ENCODE results near the gene PLXDC2.

Gene PLXDC2

DNA sequence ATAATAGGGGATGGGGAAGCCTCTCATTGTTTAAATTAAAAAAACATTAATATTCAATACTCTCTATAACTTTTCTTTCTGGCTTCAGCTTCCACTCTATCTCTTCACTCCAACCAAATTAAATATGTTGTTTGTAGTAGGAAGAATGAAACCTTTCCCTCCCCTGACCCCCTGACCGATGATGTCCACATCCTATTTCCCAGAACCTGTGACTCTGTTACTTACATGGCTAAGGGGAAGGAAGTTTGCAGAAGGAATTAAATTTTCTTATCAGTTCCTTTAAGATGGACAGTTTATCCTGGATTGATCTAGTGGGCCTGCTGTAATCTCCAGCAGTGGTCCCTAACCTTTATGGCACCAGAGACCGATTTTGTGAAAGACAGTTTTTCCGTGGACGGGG is 130.0 kb downstream of the PLXDC2 start:
- FAIRE-seq: no peak

DNA sequence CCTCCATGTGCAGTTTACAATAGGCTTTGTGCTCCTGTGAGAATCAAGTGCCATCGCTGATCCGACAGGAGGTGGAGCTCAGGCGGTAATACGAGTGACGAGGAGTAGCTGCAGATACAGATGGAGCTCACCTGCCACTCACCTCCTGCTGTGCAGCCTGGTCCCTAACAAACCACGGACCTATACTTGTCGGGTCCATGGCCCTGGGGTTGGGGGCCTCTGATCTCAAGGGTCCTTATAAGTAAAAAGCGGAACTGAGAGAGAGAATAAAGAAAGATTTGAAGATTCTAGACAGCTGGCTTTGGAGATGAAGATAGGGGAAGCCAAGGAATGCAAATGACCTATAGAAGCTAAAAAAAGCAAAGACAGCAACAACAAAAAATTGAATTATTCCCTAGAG is 130.6 kb downstream of the PLXDC2 start:
- FAIRE-seq: no peak

DNA sequence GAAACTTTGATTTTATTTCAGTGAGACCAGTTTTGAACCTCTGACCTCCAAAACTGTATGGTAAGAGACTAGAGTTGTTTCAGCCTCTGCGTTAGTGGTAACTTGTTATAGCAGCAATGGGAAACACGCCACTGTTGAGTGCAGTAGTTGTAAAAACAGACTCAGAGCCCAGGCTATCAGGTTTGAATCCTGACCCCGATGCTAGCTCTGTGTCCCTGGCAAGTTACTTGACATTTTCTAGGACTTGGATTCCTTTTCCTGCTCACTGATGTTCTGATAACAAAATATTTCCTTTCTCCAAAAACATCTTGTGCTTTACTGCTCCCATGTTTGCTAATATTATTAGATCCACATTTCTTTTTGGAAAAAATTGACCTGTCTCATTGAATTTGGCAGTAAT is 131.0 kb downstream of the PLXDC2 start:
- FAIRE-seq: no peak

DNA sequence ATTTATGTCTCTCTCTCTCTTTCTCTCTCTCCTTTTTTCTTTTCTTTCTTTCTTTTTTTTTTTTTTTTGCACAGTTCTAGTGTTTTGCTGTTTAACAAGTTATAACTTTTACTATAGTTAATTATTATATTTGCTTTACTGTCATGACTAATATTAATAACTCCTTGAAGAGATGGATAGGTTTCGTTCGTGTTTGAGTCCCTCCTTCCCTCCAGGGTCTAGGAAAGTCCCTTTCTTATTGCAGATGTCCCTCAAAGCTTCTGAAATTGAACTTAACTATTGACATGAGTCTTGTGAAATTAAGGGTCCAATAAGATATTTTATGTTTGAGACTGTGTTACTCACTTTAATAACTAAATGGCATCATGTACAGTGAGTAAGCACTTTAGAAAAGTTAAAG is 131.4 kb downstream of the PLXDC2 start:
- no peak for FAIRE-seq

DNA sequence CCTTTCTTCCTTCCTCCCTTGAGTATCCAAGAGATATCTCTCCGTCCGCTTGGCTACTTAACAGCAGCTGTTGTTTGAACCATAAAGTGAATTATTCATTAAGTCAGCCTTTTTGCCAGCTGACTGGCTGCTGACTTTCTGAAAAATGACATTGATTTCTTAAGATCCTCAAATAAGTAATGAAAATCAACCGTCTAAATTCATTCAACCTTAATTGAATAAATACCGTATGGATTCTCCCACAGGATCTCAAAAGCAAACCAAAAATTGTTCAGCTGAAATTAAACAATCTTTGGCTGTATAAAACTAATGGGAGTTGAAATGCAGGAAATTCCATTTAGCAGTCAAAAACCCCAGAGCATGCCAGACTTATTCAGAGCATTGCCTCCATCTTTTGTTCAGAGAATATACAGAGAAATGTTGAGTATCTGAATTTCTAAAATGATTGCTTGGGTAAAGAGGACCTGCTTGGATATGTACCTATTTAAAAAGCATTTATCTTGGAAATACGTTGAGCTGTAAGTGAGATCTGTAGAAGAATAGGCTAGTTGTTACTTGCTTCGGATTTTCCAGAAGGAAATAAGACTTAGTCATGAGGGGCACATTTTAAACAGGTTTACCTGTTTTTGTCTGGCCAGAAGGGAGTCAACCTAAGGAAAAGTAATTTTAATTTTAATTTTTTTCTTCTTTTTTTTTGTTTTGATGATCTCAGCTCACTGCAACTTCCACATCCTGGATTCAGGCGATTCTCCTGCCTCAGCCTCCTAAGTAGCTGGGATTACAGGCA is 136.2 kb downstream of the PLXDC2 start:
- FAIRE-seq: no peak

DNA sequence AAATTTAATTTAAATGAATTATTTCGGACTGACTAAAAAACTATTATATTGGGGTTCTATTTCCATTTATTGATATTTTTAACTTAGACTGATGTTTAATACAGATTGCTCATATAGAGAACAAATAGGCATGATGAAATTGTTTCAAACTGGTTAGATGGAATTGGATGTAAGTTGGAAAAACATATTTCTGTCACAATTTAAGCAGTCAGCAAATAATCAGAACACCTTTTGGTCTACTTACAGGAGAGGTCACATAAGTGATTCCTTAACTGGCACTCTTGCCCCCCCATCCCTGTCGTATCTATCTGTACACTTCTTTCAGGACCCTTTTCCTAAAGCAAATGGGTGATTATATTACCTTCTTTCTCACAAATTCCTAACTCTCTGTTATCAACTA is 138.4 kb downstream of the PLXDC2 start:
- FAIRE-seq: no peak

DNA sequence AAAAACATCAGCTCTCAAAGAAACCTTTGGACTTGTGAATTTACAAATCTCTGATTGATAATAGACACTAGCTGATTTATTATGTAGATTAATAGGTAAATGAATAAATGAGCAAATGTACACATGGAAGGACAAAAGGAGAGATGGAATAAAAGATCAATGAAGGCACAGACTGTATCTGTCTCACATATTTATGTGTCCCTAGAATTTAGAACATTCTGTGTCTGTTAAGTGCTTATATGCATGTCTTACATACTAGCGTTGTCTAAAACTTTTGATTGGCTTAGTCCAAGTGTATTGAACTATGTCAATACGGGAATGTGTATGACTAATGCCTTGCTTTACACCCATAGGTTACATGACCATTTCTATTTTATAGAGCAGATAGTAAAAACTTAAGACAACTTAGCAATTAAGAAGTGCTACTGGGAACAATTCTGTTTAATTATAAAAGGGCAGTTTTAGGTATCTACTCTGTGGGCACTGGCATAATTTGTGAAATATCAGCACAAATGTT is 140.3 kb downstream of the PLXDC2 start:
- FAIRE-seq: no peak

DNA sequence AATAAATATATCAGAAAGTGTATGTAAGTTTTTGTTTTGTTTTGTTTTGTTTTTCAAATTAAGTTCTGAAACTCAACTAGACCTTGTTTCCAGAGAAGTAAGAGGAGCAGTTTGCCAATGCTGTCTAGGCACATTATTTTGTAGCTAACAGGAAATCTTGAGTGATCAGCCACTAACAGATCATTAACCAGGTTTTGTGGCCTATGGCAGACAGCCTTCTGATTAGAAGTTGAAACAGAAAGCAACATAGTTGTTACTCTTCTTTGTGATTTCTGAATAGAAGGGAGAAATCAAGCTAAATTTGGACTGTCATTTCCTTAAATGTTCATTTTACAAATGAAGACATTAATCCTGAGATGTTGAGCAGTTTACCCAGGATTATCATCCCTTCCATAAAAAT is 142.6 kb downstream of the PLXDC2 start:
- FAIRE-seq: no peak

DNA sequence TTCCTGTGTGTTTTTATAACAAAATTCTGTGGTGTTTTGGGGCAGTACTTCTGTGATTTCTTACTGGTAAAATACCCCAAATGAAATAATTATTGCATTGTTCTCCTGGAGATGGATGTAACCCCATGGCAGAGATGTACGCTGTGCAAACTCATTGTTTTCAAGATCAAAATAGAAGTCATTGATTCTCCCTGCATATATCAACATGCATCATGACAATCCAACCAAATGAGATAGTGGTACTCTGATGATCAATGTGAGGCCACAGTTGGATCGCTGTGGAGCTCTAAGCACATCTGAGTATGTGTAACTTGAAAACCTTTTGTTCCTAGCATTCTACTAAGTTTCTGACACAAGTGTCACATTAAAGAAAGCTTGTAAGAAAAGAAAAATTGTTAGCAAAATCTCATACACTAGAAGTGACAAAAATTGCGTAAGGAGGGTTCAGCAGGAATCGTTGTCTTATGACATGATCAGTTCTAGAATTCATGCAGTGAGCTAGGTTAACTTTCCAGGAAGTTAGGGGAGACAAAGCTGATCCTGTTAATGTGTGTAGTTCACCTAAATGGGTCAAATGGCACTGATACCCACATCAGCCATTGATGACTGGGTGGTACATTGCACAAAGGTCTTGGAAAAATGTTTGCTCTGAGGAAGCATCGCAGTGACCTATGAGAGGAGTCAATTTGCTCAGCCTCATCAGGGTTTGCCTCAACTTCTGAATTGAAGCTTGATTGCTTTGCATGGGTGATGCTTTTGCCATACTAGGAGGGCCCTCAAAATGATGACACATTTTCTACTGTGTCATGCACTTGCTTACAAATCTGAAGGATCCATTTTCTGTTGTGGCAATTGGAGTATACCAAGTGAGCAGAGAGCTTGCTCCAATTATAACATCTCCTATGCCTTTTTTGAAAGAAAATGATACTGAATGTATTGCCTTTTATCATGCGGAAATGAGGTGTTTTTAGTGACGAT is 145.1 kb downstream of the PLXDC2 start:
- FAIRE-seq: no peak

DNA sequence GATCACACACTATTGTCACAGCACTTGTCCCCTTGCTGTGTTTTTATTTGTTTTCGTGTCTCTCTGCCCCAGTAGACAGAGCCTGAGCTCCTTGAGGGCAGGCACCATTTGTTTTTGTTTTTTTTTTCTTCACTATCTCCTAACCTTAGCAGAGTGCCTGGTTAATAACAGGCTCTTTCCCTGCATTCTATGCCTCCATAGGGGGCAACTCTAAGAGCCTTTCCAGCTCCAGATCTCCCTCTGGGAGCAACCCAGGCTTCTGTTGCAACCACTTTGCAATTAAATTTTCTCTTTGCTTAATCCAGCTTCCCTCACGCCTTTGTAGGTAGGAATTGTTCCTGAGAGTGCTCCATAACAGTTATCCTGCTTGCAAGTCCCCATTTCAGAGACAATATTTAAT is 148.4 kb downstream of the PLXDC2 start:
- no peak for FAIRE-seq

DNA sequence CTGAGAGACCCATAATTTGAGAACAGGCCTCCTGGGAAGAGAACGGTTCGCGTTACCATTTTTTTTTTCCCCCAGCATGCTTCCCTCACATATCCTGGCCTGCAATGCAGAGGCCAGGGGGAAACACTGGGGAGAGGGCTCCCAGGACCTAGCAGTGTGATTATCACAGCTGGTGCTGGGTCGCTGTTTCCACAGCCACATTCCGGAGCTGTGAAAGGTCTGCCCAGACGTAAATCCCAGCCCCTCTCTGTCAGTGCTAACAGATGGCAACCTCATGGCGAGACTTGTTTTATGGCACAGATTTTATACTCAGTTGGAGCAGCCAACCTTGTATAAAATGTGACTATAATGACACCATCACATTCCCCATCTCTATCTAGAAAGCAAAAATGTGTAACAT is 150.5 kb downstream of the PLXDC2 start:
- no peak for FAIRE-seq

DNA sequence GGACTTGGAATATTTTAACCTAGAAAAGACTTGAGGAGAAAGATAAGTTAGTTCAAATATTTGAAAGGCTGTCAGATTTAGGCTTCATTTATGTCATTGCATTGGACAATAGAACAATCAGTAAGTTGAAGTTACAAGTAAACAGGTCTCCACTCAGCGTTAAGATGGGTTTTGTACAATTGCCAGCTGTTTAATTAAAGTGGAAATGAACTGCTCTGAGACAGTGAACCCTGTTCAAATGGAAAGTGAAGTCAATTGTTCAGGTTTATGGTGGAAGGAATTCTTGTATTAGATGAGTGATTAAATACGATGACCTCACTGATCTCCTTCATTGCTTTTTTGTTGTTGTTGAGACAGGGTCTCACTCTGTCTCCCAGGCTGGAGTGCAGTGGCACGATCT is 151.7 kb downstream of the PLXDC2 start:
- FAIRE-seq: no peak

DNA sequence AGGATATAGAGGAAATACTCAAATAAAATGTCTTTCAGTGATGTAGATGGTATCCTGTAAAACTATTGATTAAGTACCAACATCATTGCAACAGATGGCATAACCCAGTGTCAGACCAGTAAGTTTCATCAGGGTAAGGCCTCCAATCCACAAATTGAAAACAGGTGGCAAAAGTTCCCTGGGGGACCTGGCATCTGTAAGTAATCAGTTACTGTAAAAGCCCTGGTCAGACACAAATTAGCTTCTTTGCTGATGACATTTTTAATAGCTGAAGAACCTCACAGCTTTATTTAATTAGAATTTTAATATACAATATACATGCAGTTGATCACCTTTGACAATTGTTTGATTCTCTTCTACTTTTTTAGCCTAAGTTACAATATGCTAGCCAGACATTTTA is 152.5 kb downstream of the PLXDC2 start:
- FAIRE-seq: no peak

DNA sequence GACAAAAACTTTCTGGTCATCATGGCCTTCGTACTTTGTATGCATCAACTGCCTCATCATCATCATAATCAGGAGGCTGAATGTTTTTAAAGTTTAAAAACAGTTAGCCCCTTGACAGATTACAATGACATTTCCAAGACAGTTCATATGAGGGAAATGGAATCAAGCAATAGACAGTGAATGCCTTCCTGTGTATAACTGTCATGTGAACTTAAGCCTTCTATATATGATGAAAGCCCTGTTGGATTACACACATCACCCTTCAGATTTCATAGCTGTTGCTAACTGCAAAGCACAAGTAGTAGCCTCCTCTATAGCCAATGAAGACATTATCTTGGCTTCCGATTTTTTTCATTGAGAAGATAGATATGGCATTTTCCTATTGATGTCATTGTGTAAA is 154.0 kb downstream of the PLXDC2 start:
- no peak for FAIRE-seq

DNA sequence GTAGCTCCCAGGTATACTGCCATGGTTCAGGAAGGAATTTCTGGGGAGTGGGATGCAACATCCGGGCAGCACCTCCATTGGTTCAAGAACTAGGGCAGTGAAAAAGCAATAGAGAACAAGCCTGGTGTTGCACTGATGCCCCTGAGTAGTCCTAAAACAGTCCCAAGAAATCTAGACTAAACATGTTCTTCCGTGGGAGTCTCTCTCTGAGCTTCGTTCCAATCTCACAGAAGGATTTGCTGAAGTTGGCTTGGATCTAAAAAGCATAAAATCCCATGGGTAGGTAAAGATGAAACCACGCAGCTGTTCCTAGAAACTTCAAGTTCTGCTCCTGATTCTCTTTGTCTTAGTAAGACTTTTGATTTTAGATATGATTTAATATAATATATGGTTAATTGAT is 154.5 kb downstream of the PLXDC2 start:
- no peak for FAIRE-seq

DNA sequence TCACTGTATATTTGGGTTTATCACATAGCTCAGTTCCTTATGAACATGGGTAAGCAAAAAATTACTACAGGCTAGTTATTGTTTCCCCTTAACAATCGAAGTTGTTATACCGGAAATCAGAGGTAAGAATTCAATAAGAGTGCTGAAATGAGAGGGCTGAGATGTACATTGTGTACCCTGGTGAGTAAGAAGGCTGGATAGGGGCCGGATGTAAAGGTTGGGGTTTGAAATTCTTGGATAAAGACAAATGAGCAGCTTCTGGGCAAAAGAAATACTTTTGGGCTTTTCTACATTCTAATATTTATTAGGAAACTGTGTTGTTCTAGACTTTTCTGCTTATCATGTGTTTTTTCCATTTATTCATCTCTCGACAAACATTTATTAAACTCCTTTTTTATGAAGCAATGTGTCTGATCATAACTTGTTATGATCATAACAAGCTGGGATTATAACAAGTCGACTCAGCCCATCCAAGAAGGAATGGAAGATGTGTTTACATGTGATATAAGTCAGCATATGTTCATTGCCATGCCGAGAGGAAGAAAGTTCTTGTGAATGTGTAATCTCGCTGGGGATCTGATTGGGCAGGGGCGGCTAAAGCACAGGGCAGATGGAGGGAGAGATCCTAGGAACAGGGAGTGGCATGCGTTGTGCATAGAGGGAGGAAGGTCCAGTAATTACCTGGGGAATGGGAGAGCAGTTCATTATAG is 155.3 kb downstream of the PLXDC2 start:
- FAIRE-seq: no peak

DNA sequence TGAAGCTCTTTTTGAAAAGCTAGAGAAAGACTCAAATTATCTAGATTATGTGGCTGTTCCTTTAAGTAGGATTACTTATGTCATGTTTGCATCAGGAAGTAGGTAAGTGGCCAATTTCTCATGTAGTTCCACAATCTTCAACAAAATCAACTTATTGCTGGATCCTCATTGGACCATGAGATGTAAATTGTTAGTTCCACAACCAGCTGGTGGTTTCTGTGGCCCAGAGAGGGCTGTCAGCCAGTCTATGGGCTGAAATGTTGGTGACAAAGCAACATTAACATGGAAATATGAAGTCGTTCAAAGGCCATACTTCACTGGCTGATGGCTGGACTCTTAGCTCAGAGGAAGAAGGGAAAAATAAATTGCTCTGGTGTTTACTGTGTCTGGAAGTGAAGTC is 157.9 kb downstream of the PLXDC2 start:
- no peak for FAIRE-seq

DNA sequence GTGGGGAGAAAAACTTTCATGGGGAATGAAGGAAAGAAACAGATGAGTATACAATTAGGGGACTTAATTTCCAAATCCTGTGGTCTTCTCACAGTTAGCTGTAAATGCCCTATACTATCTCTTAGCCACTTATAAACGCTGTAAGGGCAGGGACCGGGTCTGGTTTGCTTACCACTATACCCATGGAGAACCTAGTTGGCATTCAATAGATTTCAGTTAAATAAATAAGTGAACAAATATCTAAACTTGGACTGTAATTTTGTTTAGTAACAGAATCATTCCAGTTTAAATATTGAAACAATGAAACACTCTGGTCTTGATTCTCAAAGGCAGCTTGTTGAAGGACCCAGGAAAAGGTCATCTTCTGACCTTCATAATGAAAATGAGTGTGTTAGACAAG is 158.3 kb downstream of the PLXDC2 start:
- FAIRE-seq: no peak

DNA sequence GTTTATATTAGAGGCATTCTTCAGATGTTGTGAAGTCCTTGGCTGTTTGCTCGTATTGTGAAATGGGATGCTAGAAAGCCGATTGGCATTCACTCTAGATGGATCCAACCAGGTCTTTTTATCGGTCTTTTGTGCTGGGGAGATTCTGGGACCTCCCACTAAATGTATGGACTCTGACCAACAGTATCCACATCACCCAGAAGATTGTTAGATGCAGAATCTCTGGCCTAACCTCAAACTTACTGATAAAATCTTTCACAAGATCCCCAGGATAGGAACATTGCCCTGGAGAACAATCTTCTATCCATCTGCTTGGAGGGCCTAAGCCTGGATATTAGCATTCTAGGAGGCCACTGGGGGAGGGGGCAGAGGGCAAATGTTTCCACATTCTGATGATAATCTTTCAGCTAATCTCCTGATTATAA is 160.9 kb downstream of the PLXDC2 start:
- FAIRE-seq: no peak

DNA sequence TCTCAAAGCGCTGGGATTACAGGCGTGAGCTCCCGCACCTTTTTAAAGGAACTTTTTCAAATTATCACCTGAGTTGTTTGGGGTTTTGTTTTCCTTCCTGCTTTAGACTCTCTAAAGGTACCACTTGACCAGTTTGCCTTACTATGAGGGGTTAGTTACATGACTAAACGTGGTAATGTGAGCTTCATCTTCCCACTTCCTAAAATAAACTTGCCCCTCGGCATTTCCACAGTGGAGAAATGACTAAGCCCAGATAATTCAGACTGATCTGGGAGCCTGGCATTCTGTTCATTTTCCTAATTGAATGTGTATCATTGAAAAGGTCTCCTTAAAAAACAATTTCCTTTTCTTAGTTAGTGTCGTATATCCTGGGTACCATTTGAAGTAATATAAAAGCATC is 163.4 kb downstream of the PLXDC2 start:
- no peak for FAIRE-seq

DNA sequence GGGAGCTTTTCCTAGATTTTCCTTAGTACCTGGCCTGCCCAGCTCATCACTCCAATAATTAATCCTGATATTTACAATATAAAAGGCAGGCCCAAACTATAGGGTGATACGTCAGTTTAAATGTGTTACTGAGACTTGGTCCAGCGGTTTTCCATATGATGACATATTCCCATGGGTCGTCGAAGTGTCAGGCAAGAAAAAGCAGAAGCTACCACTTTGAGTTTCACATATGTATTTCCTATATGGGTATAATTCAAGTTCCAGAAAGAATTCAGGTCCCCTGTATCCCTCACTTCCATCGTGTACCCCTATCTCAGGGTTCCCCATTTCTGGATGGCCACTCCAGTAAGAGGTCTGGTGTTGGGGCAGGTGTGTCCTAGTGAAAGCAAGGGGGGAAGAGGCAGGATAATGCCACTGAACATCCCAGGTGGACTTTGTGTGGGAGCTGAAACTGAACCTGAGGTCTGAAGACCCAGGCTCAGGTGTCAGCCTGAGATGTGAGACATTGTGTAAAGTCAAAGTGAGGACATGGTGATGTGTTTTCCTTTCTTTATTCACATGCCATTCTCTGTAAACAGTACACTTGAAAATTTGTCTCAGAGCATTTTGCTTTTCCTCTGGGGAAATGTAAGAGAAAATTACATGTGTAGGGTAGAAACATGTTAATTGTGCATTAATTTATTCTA is 167.8 kb downstream of the PLXDC2 start:
- no peak for FAIRE-seq

DNA sequence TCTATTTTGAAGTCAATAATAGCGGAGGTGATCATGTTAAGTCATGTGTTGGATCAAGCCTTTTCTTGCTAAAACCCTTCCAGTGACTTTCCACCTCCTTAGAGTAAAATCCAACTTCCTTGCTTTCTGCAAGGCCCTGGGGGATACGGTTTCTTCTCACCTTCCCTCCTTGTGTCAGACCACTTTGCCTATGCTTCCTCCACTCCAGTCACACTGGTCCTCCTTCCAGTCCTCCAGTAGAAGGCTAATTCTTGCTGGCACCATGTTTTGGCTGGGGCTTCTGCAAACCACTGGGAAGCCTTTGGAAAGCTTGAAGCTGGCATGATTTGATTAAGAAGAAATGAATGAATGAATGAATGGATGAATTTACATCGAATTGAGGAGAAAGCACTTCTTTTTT is 169.5 kb downstream of the PLXDC2 start:
- FAIRE-seq: no peak

DNA sequence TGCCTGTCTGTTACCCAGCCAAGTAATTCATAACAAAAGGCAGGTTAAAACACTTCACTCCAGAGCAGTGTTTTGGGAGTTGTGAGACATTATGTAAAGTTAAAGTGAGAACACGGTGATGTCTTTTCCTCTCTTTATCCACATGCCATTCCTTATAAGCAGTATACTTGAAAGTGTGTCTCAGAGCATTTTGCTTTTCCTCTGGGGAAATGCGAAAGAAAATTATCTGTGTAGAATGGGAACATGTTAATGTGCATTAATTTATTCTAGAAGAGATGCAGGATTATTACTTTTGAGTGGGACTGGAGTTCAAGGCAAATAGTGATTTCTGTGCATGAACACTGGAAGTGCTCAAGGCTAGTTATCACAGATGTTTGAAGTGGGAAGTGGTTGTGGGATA is 170.4 kb downstream of the PLXDC2 start:
- no peak for FAIRE-seq
